HepG2 (cell line): ENCODE data around the gene ZNF773. TPM values are rescaled to one million over a fixed set of nuclear protein-coding genes. Genes with fewer than 3 reads are reported as not detected.
"Not testable (repeated sequence)": the region's sequence is repeated elsewhere in the genome, so short reads cannot be mapped to it uniquely, and the experiment has no call there.

Source experiments
- AGO2 ChIP-seq: fragments of 200-400 bp; formaldehyde crosslinking; optimal IDR thresholded peaks from 2 replicates; pipeline ENCODE3; 2017; ENCODE audit warnings: mild to moderate bottlenecking, low read depth, low read length, moderate library complexity
- CREM ChIP-seq, 2 experiments: sonication (generic) in 1 of 2; formaldehyde crosslinking in 1 of 2; IDR thresholded peaks; 2 replicates each; pipeline versions ENCODE4 v1.4.0 to v1.6.1; 2016 to 2020; ENCODE audit warnings: antibody characterized with exemption in 1 of 2, mild to moderate bottlenecking in 1 of 2, missing genetic modification reagents in 1 of 2
- FOXK1 ChIP-seq: sonication (generic); formaldehyde crosslinking; IDR thresholded peaks from 2 replicates; pipeline ENCODE4 v1.4.0; 2020; ENCODE audit warnings: low read depth, missing genetic modification reagents, borderline replicate concordance
- NR2C2 ChIP-seq: sonication (generic); formaldehyde crosslinking; IDR thresholded peaks from 2 replicates; pipeline ENCODE4 v1.4.0; 2020; ENCODE audit warnings: missing genetic modification reagents, mild to moderate bottlenecking, moderate library complexity, borderline replicate concordance
- POLR2AphosphoS5 ChIP-seq: IDR thresholded peaks from 2 replicates; pipeline ENCODE4 v1.6.1; 2012; ENCODE audit warnings: low read depth, low read length
- RBFOX2 ChIP-seq: fragments of 200-400 bp; formaldehyde crosslinking; IDR thresholded peaks from 2 replicates; pipeline ENCODE4 v1.6.1; 2017; ENCODE audit warnings: low read depth, mild to moderate bottlenecking, low read length
- SALL1 ChIP-seq: sonication (generic); formaldehyde crosslinking; IDR thresholded peaks from 2 replicates; pipeline ENCODE4 v1.8.0; 2022; ENCODE audit warnings: mild to moderate bottlenecking, missing genetic modification reagents
- TBX2 ChIP-seq: sonication (generic); formaldehyde crosslinking; IDR thresholded peaks from 2 replicates; pipeline ENCODE4 v1.5.0; 2020; ENCODE audit warnings: missing genetic modification reagents, mild to moderate bottlenecking, borderline replicate concordance
- TIGD3 ChIP-seq: sonication (generic); formaldehyde crosslinking; IDR thresholded peaks from 2 replicates; pipeline ENCODE4 v1.5.1; 2020; ENCODE audit warnings: mild to moderate bottlenecking, missing genetic modification reagents, borderline replicate concordance
- ZBTB25 ChIP-seq: IDR thresholded peaks from 2 replicates; pipeline ENCODE4 v1.6.1; 2018; ENCODE audit warnings: missing genetic modification reagents
- polyA plus RNA-seq, 8 experiments: library from polyadenylated mRNA; depleted of rRNA in 3 of 8; stranded (reverse) in 7 of 8; unstranded in 1 of 8; fragments of >200 nt; fragmentation: Illumina TruSeq in 4 of 8; extraction: Trizol in 4 of 8; gene quantifications; 2 replicates each; pipeline versions ENCODE4 v1.2.1 to v1.2.3, GENCODE V29; 2011 to 2016; ENCODE audit warnings: low read depth in 4 of 8, missing spikeins in 1 of 8, mixed read lengths in 1 of 8; ENCODE audit not compliant: insufficient read depth in 1 of 8
- total RNA-seq, 5 experiments: library from RNA; depleted of rRNA; stranded (reverse); fragments of >200 nt; fragmentation: Illumina TruSeq; extraction: Trizol; gene quantifications; 2 replicates each; pipeline ENCODE4 v1.2.3, GENCODE V29; 2016; ENCODE audit warnings: low read depth in 1 of 5
- TF ChIP-seq, protein P1 (sequence below): sonication (generic); formaldehyde crosslinking; conservative IDR thresholded peaks from 2 replicates; pipeline ENCODE4 v1.4.0; 2020; ENCODE audit warnings: missing genetic modification reagents
- TF ChIP-seq, protein P2 (sequence below): sonication (generic); formaldehyde crosslinking; IDR thresholded peaks from 2 replicates; pipeline ENCODE4 v1.4.0; 2020; ENCODE audit warnings: missing genetic modification reagents, borderline replicate concordance
- TF ChIP-seq, protein P3 (sequence below): sonication (generic); formaldehyde crosslinking; IDR thresholded peaks from 2 replicates; pipeline ENCODE4 v1.4.0; 2020; ENCODE audit warnings: mild to moderate bottlenecking, missing genetic modification reagents

The ZNF773 gene
- total and polyA plus RNA-seq, 2 of the 13 experiments (the other 11 are each of a cell fraction or from before 2014, with no cell fraction given): 5.7 to 6.7 TPM

GRCh38 chr19:57499680-57500395, at the start of gene ZNF773 (continued):
- TF ChIP-seq, protein P1, sequence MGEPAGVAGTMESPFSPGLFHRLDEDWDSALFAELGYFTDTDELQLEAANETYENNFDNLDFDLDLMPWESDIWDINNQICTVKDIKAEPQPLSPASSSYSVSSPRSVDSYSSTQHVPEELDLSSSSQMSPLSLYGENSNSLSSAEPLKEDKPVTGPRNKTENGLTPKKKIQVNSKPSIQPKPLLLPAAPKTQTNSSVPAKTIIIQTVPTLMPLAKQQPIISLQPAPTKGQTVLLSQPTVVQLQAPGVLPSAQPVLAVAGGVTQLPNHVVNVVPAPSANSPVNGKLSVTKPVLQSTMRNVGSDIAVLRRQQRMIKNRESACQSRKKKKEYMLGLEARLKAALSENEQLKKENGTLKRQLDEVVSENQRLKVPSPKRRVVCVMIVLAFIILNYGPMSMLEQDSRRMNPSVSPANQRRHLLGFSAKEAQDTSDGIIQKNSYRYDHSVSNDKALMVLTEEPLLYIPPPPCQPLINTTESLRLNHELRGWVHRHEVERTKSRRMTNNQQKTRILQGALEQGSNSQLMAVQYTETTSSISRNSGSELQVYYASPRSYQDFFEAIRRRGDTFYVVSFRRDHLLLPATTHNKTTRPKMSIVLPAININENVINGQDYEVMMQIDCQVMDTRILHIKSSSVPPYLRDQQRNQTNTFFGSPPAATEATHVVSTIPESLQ (CRISPR knock-in tag): 0 out of 2 replicates have a peak, but pooled peaks have one; percentile 61
- peak; percentile 91 for TF ChIP-seq RBFOX2
- TF ChIP-seq, protein P2, sequence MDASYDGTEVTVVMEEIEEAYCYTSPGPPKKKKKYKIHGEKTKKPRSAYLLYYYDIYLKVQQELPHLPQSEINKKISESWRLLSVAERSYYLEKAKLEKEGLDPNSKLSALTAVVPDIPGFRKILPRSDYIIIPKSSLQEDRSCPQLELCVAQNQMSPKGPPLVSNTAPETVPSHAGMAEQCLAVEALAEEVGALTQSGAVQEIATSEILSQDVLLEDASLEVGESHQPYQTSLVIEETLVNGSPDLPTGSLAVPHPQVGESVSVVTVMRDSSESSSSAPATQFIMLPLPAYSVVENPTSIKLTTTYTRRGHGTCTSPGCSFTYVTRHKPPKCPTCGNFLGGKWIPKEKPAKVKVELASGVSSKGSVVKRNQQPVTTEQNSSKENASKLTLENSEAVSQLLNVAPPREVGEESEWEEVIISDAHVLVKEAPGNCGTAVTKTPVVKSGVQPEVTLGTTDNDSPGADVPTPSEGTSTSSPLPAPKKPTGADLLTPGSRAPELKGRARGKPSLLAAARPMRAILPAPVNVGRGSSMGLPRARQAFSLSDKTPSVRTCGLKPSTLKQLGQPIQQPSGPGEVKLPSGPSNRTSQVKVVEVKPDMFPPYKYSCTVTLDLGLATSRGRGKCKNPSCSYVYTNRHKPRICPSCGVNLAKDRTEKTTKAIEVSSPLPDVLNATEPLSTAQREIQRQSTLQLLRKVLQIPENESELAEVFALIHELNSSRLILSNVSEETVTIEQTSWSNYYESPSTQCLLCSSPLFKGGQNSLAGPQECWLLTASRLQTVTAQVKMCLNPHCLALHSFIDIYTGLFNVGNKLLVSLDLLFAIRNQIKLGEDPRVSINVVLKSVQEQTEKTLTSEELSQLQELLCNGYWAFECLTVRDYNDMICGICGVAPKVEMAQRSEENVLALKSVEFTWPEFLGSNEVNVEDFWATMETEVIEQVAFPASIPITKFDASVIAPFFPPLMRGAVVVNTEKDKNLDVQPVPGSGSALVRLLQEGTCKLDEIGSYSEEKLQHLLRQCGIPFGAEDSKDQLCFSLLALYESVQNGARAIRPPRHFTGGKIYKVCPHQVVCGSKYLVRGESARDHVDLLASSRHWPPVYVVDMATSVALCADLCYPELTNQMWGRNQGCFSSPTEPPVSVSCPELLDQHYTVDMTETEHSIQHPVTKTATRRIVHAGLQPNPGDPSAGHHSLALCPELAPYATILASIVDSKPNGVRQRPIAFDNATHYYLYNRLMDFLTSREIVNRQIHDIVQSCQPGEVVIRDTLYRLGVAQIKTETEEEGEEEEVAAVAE (CRISPR knock-in tag): 0 out of 2 replicates have a peak, but pooled peaks have one; percentile 46
- peak; percentile 68 for TF ChIP-seq NR2C2 (CRISPR knock-in tag)
- peak; percentile 68; the same call in 1 of the 2 replicates for TF ChIP-seq ZBTB25
- TF ChIP-seq, protein P3, sequence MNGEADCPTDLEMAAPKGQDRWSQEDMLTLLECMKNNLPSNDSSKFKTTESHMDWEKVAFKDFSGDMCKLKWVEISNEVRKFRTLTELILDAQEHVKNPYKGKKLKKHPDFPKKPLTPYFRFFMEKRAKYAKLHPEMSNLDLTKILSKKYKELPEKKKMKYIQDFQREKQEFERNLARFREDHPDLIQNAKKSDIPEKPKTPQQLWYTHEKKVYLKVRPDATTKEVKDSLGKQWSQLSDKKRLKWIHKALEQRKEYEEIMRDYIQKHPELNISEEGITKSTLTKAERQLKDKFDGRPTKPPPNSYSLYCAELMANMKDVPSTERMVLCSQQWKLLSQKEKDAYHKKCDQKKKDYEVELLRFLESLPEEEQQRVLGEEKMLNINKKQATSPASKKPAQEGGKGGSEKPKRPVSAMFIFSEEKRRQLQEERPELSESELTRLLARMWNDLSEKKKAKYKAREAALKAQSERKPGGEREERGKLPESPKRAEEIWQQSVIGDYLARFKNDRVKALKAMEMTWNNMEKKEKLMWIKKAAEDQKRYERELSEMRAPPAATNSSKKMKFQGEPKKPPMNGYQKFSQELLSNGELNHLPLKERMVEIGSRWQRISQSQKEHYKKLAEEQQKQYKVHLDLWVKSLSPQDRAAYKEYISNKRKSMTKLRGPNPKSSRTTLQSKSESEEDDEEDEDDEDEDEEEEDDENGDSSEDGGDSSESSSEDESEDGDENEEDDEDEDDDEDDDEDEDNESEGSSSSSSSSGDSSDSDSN (CRISPR knock-in tag): peak; percentile 46
- TF ChIP-seq TBX2: peak; percentile 49; the same call in 1 of the 2 replicates
- 0 out of 2 replicates have a peak, but pooled peaks have one; percentile 59 for TF ChIP-seq TIGD3 (CRISPR knock-in tag)
- TF ChIP-seq FOXK1 (CRISPR knock-in tag): peak; percentile 33; the same call in 1 of the 2 replicates
- TF ChIP-seq CREM (IDR thresholded peaks at IDR 0.05): peak; percentile 94
- TF ChIP-seq CREM (CRISPR knock-in tag; IDR thresholded peaks at IDR 0.05): not testable (repeated sequence)
- peak; percentile 30 for TF ChIP-seq AGO2
- peak; percentile 63 for TF ChIP-seq SALL1 (CRISPR knock-in tag)
- TF ChIP-seq POLR2AphosphoS5: peak; percentile 88
